Neuronal stem cell (in vitro differentiated cells): ENCODE measurements around the gene RBM20.

Experiments used
- DNase-seq: peaks from one replicate; pipeline ENCODE4 v3.0.0-alpha.2; 2013; ENCODE audit warnings: low spot score
- H2AFZ ChIP-seq: one replicate; pipeline ENCODE4 v1.6.1; 2013; ENCODE audit warnings: mild to moderate bottlenecking, low read length, inconsistent platforms
- H2AK5ac ChIP-seq: 2 replicates; pipeline ENCODE4 v1.6.1; 2013; ENCODE audit warnings: low read depth, mild to moderate bottlenecking, inconsistent platforms, low read length, moderate library complexity, mixed read lengths
- H2BK120ac ChIP-seq: 2 replicates; pipeline ENCODE4 v1.6.1; 2013; ENCODE audit warnings: low read depth, mild to moderate bottlenecking, inconsistent platforms, low read length, moderate library complexity, mixed read lengths
- H2BK12ac ChIP-seq: one replicate; pipeline ENCODE4 v1.6.1; 2013; ENCODE audit warnings: low read length, inconsistent platforms
- H2BK15ac ChIP-seq: 2 replicates; pipeline ENCODE4 v1.6.1; 2013; ENCODE audit warnings: mild to moderate bottlenecking, low read length, inconsistent platforms, mixed read lengths
- H2BK5ac ChIP-seq: one replicate; pipeline ENCODE4 v1.6.1; 2013; ENCODE audit warnings: inconsistent platforms, mild to moderate bottlenecking, low read length, moderate library complexity
- H3K14ac ChIP-seq: one replicate; pipeline ENCODE4 v1.6.1; 2013; ENCODE audit warnings: low read length, inconsistent platforms
- H3K18ac ChIP-seq: 2 replicates; pipeline ENCODE4 v1.6.1; 2013; ENCODE audit warnings: low read length, inconsistent platforms
- H3K23ac ChIP-seq: 2 replicates; pipeline ENCODE4 v1.6.1; 2013; ENCODE audit warnings: low read depth, mild to moderate bottlenecking, mixed read lengths, low read length, inconsistent platforms; ENCODE audit not compliant: poor library complexity
- H3K27ac ChIP-seq: replicated peaks from 3 replicates; pipeline ENCODE4 v1.5.1; 2013; ENCODE audit warnings: low read length, inconsistent platforms
- H3K27me3 ChIP-seq, 3 experiments: 2 replicates each; pipeline ENCODE4 v1.6.1; 2013; ENCODE audit warnings: low read length in 3 of 3, mild to moderate bottlenecking in 2 of 3, inconsistent platforms in 1 of 3, low read depth in 1 of 3, mixed read lengths in 1 of 3, moderate library complexity in 1 of 3; ENCODE audit not compliant: control insufficient read depth in 3 of 3, insufficient read depth in 3 of 3
- H3K36me3 ChIP-seq, 2 donors: replicated peaks in 1 of 2; 2 replicates each; pipeline ENCODE4 v1.6.1; 2013; ENCODE audit warnings: low read length in 2 of 2; ENCODE audit not compliant: control insufficient read depth in 2 of 2, insufficient read depth in 2 of 2
- H3K4ac ChIP-seq: 2 replicates; pipeline ENCODE4 v1.6.1; 2013; ENCODE audit warnings: inconsistent platforms, mild to moderate bottlenecking, low read length, moderate library complexity
- H3K4me1 ChIP-seq, 2 donors: 1 replicate in 1 of 2; 2 replicates in 1 of 2; pipeline ENCODE4 v1.6.1; 2013; ENCODE audit warnings: low read length in 2 of 2, low read depth in 1 of 2; ENCODE audit not compliant: control insufficient read depth in 2 of 2, insufficient read depth in 1 of 2
- H3K4me2 ChIP-seq: one replicate; pipeline ENCODE4 v1.6.1; 2013; ENCODE audit warnings: mild to moderate bottlenecking, low read length, inconsistent platforms; ENCODE audit not compliant: insufficient read depth, poor library complexity, severe bottlenecking
- H3K4me3 ChIP-seq, 2 donors: 2 replicates each; pipeline ENCODE4 v1.5.1; 2013; ENCODE audit warnings: low read length in 2 of 2, mild to moderate bottlenecking in 2 of 2, inconsistent platforms in 1 of 2, moderate library complexity in 1 of 2
- H3K79me1 ChIP-seq: one replicate; pipeline ENCODE4 v1.6.1; 2013; ENCODE audit warnings: low read depth, mild to moderate bottlenecking, inconsistent platforms, low read length, moderate library complexity
- H3K9ac ChIP-seq: one replicate; pipeline ENCODE4 v1.6.1; 2013; ENCODE audit warnings: mild to moderate bottlenecking, low read depth, low read length, inconsistent platforms; ENCODE audit not compliant: poor library complexity
- H3K9me3 ChIP-seq, 2 donors: replicated peaks in 1 of 2; 2 replicates each; pipeline versions ENCODE3 to v1.6.1; 2013; ENCODE audit warnings: low read length in 2 of 2, mild to moderate bottlenecking in 2 of 2, inconsistent platforms in 1 of 2, low read depth in 1 of 2, mixed read lengths in 1 of 2, moderate library complexity in 1 of 2; ENCODE audit not compliant: control insufficient read depth in 2 of 2, insufficient read depth in 1 of 2
- H4K8ac ChIP-seq: one replicate; pipeline ENCODE4 v1.6.1; 2013; ENCODE audit warnings: low read depth, mild to moderate bottlenecking, inconsistent platforms, low read length, moderate library complexity
- H4K91ac ChIP-seq: one replicate; pipeline ENCODE4 v1.6.1; 2013; ENCODE audit warnings: low read length, low read depth, mild to moderate bottlenecking, inconsistent platforms; ENCODE audit not compliant: poor library complexity
- WGBS, 2 donors: extraction: QIAGEN DNeasy Blood & Tissue Kit; methylation state at CpG; one replicate each; pipeline ENCODE4 v1.1.7; 2013; ENCODE audit warnings: missing lambda C conversion rate in 2 of 2, mixed read lengths in 1 of 2; ENCODE audit not compliant: insufficient read length in 2 of 2, insufficient replicate concordance in 1 of 2; ENCODE audit errors: extremely low coverage in 2 of 2; 5-methylcytosine and 5-hydroxymethylcytosine counted together

The RBM20 gene

DNA sequence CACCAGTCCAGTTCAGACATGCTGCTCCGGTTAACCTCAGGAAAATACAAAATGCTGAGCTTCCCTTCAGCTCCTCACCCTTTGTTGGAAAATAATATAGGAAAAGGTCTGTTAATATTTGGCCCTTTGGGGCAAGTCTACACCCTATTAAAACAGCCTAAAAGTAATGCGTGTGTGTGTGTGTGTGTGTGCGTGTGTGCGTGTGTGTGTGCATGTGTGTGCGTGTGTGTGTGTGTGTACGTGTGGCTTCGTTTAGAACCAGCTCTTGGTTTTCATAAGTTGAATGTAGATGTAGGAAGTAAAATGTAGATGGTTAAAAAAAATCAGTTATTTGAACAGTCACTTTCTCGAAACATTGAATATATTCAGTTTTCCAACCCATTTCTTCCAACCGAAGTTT is 166.5 kb downstream of the RBM20 start:
- no peak overlapping the region for H4K91ac ChIP-seq
- H3K18ac ChIP-seq: no peak overlapping the region
- no peaks in the 10 kb centered on the region for H3K79me1 ChIP-seq
- H2BK120ac ChIP-seq: no peak overlapping the region
- H2AK5ac ChIP-seq: peak overlapping the region; percentile 11
- no peak overlapping the region for H3K14ac ChIP-seq
- H3K27me3 ChIP-seq: no peaks in the 10 kb centered on the region
- no peaks in the 10 kb centered on the region for H3K36me3 ChIP-seq
- no peaks in the 10 kb centered on the region for H3K9me3 ChIP-seq
- no peak overlapping the region for H3K27ac ChIP-seq
- H3K4ac ChIP-seq: no peak overlapping the region
- H3K9ac ChIP-seq: no peak overlapping the region
- no peak for DNase-seq
- H2BK15ac ChIP-seq: no peak overlapping the region
- no peak overlapping the region for H2AFZ ChIP-seq
- H3K23ac ChIP-seq: no peak overlapping the region
- H3K4me1 ChIP-seq: peaks cover 0 to 4% of the 10 kb centered on the region in 2 donors
- no peak overlapping the region for H3K4me2 ChIP-seq
- no peak overlapping the region for H2BK5ac ChIP-seq
- no peak overlapping the region for H4K8ac ChIP-seq
- WGBS, 2 donors: no CpG with 5 or more reads among the region's 9 CpGs
- no peak overlapping the region for H2BK12ac ChIP-seq
- H3K4me3 ChIP-seq: no peak overlapping the region

- no peak overlapping the region for H4K91ac ChIP-seq
- H3K9me3 ChIP-seq: no peaks in the 10 kb centered on the region
- H3K14ac ChIP-seq: no peak overlapping the region
- H2BK120ac ChIP-seq: peak overlapping the region; percentile 87
- WGBS, 2 donors: no CpG with 5 or more reads among the region's 23 CpGs
- H3K27ac ChIP-seq: no peak overlapping the region
- peaks cover 0 to 4% of the 10 kb centered on the region in 2 donors for H3K4me1 ChIP-seq
- DNase-seq: no peak
- H3K9ac ChIP-seq: no peak overlapping the region
- H2BK5ac ChIP-seq: no peak overlapping the region
- H2BK12ac ChIP-seq: no peak overlapping the region
- H3K18ac ChIP-seq: peak overlapping the region; percentile 71
- H3K4ac ChIP-seq: peak overlapping the region; percentile 41
- no peak overlapping the region for H3K4me3 ChIP-seq
- no peaks in the 10 kb centered on the region for H3K27me3 ChIP-seq
- no peak overlapping the region for H4K8ac ChIP-seq
- H2BK15ac ChIP-seq: peak overlapping the region; percentile 11
- peak overlapping the region; percentile 43 for H2AFZ ChIP-seq
- H3K4me2 ChIP-seq: no peak overlapping the region
- H3K79me1 ChIP-seq: no peaks in the 10 kb centered on the region
- H2AK5ac ChIP-seq: peak overlapping the region; percentile 78
- no peaks in the 10 kb centered on the region for H3K36me3 ChIP-seq
- H3K23ac ChIP-seq: no peak overlapping the region
Measured at GRCh38 chr10:110811791-110812581, 167.8 kb downstream of the RBM20 start.

DNA sequence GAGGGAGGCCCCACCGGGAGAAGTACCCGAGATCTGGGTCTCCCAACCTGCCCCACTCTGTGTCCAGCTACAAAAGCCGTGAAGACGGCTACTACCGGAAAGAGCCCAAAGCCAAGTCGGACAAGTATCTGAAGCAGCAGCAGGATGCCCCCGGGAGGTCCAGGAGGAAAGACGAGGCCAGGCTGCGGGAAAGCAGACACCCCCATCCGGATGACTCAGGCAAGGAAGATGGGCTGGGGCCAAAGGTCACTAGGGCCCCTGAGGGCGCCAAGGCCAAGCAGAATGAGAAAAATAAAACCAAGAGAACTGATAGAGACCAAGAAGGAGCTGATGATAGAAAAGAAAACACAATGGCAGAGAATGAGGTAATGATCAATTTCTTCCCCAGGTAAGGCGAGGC is 168.4 kb downstream of the RBM20 start:
- peak overlapping the region; percentile 11 for H2BK15ac ChIP-seq
- no peak overlapping the region for H3K4me2 ChIP-seq
- H4K8ac ChIP-seq: no peak overlapping the region
- peak overlapping the region; percentile 41 for H3K4ac ChIP-seq
- H3K36me3 ChIP-seq: no peaks in the 10 kb centered on the region
- H3K27ac ChIP-seq: no peak overlapping the region
- H3K4me1 ChIP-seq: peaks cover 0 to 4% of the 10 kb centered on the region in 2 donors
- no peak overlapping the region for H4K91ac ChIP-seq
- no peaks in the 10 kb centered on the region for H3K27me3 ChIP-seq
- H2BK12ac ChIP-seq: no peak overlapping the region
- no CpG with 5 or more reads among the region's 12 CpGs for WGBS, 2 donors
- H2AFZ ChIP-seq: peak overlapping the region; percentile 43
- H3K9me3 ChIP-seq: no peaks in the 10 kb centered on the region
- no peak overlapping the region for H3K14ac ChIP-seq
- peak overlapping the region; percentile 78 for H2AK5ac ChIP-seq
- no peak overlapping the region for H2BK5ac ChIP-seq
- no peak overlapping the region for H3K23ac ChIP-seq
- no peaks in the 10 kb centered on the region for H3K79me1 ChIP-seq
- DNase-seq: no peak
- no peak overlapping the region for H3K4me3 ChIP-seq
- H3K18ac ChIP-seq: peak overlapping the region; percentile 71
- no peak overlapping the region for H3K9ac ChIP-seq
- H2BK120ac ChIP-seq: peak overlapping the region; percentile 87

DNA sequence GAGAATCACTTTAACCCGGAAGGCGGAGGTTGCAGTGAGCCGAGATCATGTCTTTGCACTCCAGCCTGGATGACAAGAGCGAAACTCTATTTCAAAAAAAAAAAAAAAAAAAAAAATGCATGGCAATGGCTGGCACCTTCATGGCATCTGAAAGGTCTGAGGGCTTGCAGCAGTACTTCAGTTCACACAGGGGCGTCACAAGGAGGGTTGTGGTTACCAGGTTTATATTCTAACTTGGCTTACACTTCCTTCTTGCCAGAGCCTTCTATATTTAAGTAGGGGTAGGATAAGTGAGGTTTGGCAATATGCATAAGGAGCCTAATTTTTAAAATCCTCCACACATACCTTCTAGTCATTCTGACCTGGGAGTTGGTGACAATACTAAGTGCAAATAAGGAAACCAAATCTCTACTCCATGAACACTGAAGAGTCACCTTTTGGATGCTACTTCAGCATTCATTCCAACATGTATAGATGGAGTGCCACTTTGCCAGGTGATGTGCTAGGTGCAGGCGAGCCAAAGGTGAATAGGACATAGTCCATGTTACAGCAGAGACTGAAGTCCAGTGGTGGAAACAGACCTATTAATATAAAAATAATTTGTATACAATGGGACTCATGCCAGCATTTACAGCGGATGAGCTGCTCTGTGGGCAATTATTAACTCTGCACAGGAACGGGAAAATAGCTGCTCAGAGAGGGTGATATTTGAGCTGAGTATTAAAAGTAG is 169.8 kb downstream of the RBM20 start:
- no peak for DNase-seq
- H2BK12ac ChIP-seq: no peak overlapping the region
- H3K9me3 ChIP-seq: no peaks in the 10 kb centered on the region
- H2BK120ac ChIP-seq: no peak overlapping the region
- H4K91ac ChIP-seq: no peak overlapping the region
- no peaks in the 10 kb centered on the region for H3K27me3 ChIP-seq
- no peak overlapping the region for H3K14ac ChIP-seq
- H3K36me3 ChIP-seq: no peaks in the 10 kb centered on the region
- H3K9ac ChIP-seq: no peak overlapping the region
- H3K18ac ChIP-seq: no peak overlapping the region
- no peak overlapping the region for H2AK5ac ChIP-seq
- WGBS, 2 donors: no CpG with 5 or more reads among the region's 8 CpGs
- H3K4ac ChIP-seq: no peak overlapping the region
- peaks cover 0 to 4% of the 10 kb centered on the region in 2 donors for H3K4me1 ChIP-seq
- no peak overlapping the region for H3K4me2 ChIP-seq
- no peak overlapping the region for H4K8ac ChIP-seq
- H2BK5ac ChIP-seq: no peak overlapping the region
- no peak overlapping the region for H3K27ac ChIP-seq
- H3K4me3 ChIP-seq: no peak overlapping the region
- no peak overlapping the region for H2AFZ ChIP-seq
- H3K23ac ChIP-seq: no peak overlapping the region
- H2BK15ac ChIP-seq: no peak overlapping the region
- H3K79me1 ChIP-seq: no peaks in the 10 kb centered on the region
